Measurements from ENCODE around the gene TAF13. TPM values are rescaled to one million over a fixed set of nuclear protein-coding genes. Genes with fewer than 3 reads are reported as not detected.

TAF13 gene
- total RNA-seq = 67.4 and 106 TPM in 2 replicates

GRCh38 chr1:109075531-109076490 is at the start of gene TAF13:
TSS of gene TAF13 (minus strand) at chr1:109076003. CDS start at chr1:109075947, 56 bp downstream.

GRCh38 chr1:109113590-109114341 is 38.0 kb upstream of the TAF13 start, which contains the start of gene ELAPOR1:
TSS of gene ELAPOR1 (plus strand) at chr1:109114115. CDS start at chr1:109114184, 69 bp downstream.

GRCh38 chr1:109090196-109091077 is 14.6 kb upstream of the TAF13 start, which contains the start of gene TMEM167B:
TSS of gene TMEM167B (plus strand) at chr1:109090764. CDS start at chr1:109090873, 109 bp downstream.

GRCh38 chr1:109041621-109042468 is 34.0 kb downstream of the TAF13 start, which contains the start of gene WDR47:
TSS of gene WDR47 (minus strand) at chr1:109042102. CDS start at chr1:109023512, 18,590 bp downstream.

Other genes with a start within 250 kb of the TAF13 start
- gene AKNAD1, start 218.9 kb downstream of the TAF13 start, total RNA-seq = not detected in 2 replicates
- gene GPSM2, start 199.0 kb downstream of the TAF13 start, total RNA-seq = 44.3 and 123 TPM in 2 replicates
- 19.0 and 28.1 TPM in 2 replicates for gene CLCC1, start 112.5 kb downstream of the TAF13 start, total RNA-seq
- gene WDR47, start 33.9 kb downstream of the TAF13 start, total RNA-seq = 16.4 and 24.1 TPM in 2 replicates
- 21.0 and 48.6 TPM in 2 replicates for gene TMEM167B, start 14.8 kb upstream of the TAF13 start, total RNA-seq
- gene ELAPOR1, start 38.1 kb upstream of the TAF13 start, total RNA-seq = under 0.01 and 0.24 TPM in 2 replicates
- gene SARS1, start 137.9 kb upstream of the TAF13 start, total RNA-seq = 439 and 442 TPM in 2 replicates
- gene CELSR2, start 173.5 kb upstream of the TAF13 start, total RNA-seq = 28.4 and 29.6 TPM in 2 replicates
- gene PSRC1, start 207.1 kb upstream of the TAF13 start, total RNA-seq = 0.48 and 1.1 TPM in 2 replicates
- gene MYBPHL, start 231.0 kb upstream of the TAF13 start, total RNA-seq = 0.24 TPM in 1 of 2 replicates, not detected in the other